ENCODE results near the gene TNRC6C. TPM values are rescaled to one million over a fixed set of nuclear protein-coding genes. Genes with fewer than 3 reads are reported as not detected.
A peak's percentile ranks its signal among the peaks of the same experiment; 100 is the strongest.

Gene TNRC6C
- total and polyA plus RNA-seq, 2 of the 13 experiments (the other 11 are each of a cell fraction or from before 2014, with no cell fraction given) = 0.66 to 4.9 TPM

DNA sequence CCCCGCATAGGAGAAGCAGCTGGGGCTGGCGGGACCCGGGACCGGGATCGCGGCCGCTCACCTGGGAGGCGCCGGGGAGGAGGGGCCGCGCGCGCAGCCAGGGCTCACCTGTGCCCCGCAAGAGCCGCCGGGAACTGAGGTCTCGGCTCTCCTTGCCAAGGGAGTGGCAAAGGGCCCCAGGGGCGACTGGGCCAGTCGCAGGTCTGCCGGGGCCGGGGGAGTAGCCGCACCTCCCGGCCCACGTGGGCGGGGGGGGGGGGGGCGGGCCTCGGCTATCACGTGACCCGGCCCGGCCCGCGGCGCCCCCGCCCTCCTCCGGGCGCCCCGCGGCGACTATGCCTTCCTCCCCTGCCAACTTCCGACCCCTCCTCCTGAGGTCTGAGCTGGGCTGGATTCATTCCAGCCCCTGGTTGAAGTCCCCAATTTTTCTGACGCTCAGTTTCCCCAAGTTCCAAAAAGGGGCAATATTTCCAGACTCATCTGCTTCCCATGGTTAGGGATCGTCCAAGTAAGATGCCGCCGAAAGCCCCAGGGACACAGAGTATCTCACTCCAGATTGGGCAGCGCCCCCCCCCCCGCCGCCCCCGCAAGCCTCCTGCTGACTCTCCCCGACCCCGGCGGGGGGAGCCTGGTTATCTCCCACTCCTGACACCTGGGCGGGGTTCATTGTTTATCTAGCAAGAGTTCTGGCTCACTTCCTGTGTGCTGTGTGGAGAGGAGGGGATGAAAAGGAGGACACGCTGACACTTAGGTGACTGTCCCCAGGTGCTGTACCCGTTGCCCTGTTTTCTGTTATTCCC is 170.2 kb downstream of the TNRC6C start, which contains the start of gene TMC6 (continued):
- TF ChIP-seq, protein P1, sequence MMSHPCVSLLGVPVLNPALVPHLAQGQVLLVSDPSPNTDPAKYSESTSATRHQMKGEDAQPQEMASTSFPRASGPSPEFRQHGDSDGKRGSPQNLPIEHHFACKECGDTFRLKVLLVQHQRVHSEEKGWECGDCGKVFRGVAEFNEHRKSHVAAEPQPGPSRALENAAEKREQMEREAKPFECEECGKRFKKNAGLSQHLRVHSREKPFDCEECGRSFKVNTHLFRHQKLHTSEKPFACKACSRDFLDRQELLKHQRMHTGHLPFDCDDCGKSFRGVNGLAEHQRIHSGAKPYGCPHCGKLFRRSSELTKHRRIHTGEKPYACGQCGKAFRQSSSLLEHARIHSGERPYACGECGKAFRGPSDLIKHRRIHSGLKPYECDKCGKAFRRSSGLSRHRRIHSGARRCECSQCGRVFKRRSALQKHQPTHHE (CRISPR knock-in tag; IDR thresholded peaks at IDR 0.05; ENCODE audit: borderline replicate concordance) = peak; percentile 11; the same call in 1 of the 2 replicates
- TF ChIP-seq, protein P2, sequence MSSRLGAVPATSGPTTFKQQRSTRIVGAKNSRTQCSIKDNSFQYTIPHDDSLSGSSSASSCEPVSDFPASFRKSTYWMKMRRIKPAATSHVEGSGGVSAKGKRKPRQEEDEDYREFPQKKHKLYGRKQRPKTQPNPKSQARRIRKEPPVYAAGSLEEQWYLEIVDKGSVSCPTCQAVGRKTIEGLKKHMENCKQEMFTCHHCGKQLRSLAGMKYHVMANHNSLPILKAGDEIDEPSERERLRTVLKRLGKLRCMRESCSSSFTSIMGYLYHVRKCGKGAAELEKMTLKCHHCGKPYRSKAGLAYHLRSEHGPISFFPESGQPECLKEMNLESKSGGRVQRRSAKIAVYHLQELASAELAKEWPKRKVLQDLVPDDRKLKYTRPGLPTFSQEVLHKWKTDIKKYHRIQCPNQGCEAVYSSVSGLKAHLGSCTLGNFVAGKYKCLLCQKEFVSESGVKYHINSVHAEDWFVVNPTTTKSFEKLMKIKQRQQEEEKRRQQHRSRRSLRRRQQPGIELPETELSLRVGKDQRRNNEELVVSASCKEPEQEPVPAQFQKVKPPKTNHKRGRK (CRISPR knock-in tag; IDR thresholded peaks at IDR 0.05) = no peak
- TF ChIP-seq, protein P3, sequence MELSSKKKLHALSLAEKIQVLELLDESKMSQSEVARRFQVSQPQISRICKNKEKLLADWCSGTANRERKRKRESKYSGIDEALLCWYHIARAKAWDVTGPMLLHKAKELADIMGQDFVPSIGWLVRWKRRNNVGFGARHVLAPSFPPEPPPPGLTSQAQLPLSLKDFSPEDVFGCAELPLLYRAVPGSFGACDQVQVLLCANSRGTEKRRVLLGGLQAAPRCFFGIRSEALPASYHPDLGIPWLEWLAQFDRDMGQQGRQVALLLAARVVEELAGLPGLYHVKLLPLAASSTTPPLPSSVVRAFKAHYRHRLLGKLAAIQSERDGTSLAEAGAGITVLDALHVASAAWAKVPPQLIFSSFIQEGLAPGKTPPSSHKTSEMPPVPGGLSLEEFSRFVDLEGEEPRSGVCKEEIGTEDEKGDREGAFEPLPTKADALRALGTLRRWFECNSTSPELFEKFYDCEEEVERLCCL (CRISPR knock-in tag; IDR thresholded peaks at IDR 0.05; ENCODE audit: borderline replicate concordance) = no peak; the same call in 1 of the 2 replicates
- TF ChIP-seq ZNF326 (CRISPR knock-in tag; IDR thresholded peaks at IDR 0.05; ENCODE audit: borderline replicate concordance) (no peak), ZNF317 (CRISPR knock-in tag; IDR thresholded peaks at IDR 0.05) (no peak), NONO (IDR thresholded peaks at IDR 0.05) (no peak), NONO (CRISPR knock-in tag; conservative IDR thresholded peaks at IDR 0.05) (peak; percentile 36; the same call in 1 of the 2 replicates), SNAPC2 (CRISPR knock-in tag; IDR thresholded peaks at IDR 0.05) (no peak), ZNF550 (CRISPR knock-in tag; IDR thresholded peaks at IDR 0.05; ENCODE audit: borderline replicate concordance) (no peak), JARID2 (CRISPR knock-in tag; IDR thresholded peaks at IDR 0.05; ENCODE audit: insufficient replicate concordance) (no peak), MIER2 (CRISPR knock-in tag; IDR thresholded peaks at IDR 0.05) (no peak), EZH2 (conservative IDR thresholded peaks at IDR 0.05; ENCODE audit: low read depth, low read length) (no peak), CCDC6 (CRISPR knock-in tag; IDR thresholded peaks at IDR 0.05) (peak; percentile 75; the same call in 1 of the 2 replicates), ISL2 (CRISPR knock-in tag; IDR thresholded peaks at IDR 0.05) (no peak), PAX8 (CRISPR knock-in tag; IDR thresholded peaks at IDR 0.05; ENCODE audit: borderline replicate concordance) (no peak), ZNF782 (CRISPR knock-in tag; IDR thresholded peaks at IDR 0.05; ENCODE audit: borderline replicate concordance) (peak; percentile 49; the same call in 1 of the 2 replicates), SPEN (CRISPR knock-in tag; IDR thresholded peaks at IDR 0.05; ENCODE audit: low read depth) (no peak), POLR2A (IDR thresholded peaks at IDR 0.05; ENCODE audit: insufficient read depth in 1 of 2, low read depth in 2 of 2, low read length in 2 of 2) (peak; percentile 67 to 77), TEAD3 (CRISPR knock-in tag; optimal IDR thresholded peaks at IDR 0.05; ENCODE audit: borderline replicate concordance) (peak; percentile 8)
- TF ChIP-seq, protein P4, sequence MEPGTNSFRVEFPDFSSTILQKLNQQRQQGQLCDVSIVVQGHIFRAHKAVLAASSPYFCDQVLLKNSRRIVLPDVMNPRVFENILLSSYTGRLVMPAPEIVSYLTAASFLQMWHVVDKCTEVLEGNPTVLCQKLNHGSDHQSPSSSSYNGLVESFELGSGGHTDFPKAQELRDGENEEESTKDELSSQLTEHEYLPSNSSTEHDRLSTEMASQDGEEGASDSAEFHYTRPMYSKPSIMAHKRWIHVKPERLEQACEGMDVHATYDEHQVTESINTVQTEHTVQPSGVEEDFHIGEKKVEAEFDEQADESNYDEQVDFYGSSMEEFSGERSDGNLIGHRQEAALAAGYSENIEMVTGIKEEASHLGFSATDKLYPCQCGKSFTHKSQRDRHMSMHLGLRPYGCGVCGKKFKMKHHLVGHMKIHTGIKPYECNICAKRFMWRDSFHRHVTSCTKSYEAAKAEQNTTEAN (CRISPR knock-in tag; conservative IDR thresholded peaks at IDR 0.05) = no peak
- TF ChIP-seq, protein P5, sequence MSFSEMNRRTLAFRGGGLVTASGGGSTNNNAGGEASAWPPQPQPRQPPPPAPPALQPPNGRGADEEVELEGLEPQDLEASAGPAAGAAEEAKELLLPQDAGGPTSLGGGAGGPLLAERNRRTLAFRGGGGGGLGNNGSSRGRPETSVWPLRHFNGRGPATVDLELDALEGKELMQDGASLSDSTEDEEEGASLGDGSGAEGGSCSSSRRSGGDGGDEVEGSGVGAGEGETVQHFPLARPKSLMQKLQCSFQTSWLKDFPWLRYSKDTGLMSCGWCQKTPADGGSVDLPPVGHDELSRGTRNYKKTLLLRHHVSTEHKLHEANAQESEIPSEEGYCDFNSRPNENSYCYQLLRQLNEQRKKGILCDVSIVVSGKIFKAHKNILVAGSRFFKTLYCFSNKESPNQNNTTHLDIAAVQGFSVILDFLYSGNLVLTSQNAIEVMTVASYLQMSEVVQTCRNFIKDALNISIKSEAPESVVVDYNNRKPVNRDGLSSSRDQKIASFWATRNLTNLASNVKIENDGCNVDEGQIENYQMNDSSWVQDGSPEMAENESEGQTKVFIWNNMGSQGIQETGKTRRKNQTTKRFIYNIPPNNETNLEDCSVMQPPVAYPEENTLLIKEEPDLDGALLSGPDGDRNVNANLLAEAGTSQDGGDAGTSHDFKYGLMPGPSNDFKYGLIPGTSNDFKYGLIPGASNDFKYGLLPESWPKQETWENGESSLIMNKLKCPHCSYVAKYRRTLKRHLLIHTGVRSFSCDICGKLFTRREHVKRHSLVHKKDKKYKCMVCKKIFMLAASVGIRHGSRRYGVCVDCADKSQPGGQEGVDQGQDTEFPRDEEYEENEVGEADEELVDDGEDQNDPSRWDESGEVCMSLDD (CRISPR knock-in tag; IDR thresholded peaks at IDR 0.05; ENCODE audit: borderline replicate concordance) = no peak
